Measurements from ENCODE around the gene RAMP3.

DNA sequence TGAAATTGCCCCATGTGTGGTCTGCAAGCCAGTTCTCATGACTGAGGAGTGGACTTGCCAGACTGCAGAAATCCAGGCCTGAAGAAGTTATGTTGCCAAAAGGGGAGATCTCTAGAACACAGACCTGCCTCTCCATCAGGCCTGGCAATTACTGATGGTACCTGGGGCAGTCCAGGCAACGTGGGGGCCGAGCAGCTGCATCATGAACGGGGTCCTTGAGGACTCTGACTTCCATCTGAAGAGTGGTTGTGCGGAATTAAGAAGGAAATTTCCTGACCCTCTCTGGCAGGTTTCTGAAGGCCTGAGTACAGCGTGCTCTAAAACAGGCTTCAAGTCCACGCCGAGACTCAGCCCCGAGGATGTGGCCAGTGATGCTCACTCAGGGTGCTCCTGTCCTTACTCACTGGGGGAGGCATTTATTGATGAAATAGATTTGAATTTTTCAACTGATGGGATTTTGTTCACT, 30.4 kb downstream of the RAMP3 start:
- TF ChIP-seq POLR2AphosphoS5 (IDR thresholded peaks at IDR 0.05; ENCODE audit: low read depth, low read length) (no peak), TAF1 (IDR thresholded peaks at IDR 0.05; ENCODE audit: borderline replicate concordance, insufficient read depth, low read length) (no peak), SIN3A (IDR thresholded peaks at IDR 0.05; ENCODE audit: borderline replicate concordance, insufficient read depth, low read length) (no peak), REST (IDR thresholded peaks at IDR 0.05; ENCODE audit: insufficient read depth in 1 of 2, low read depth in 2 of 2, low read length in 2 of 2) (no peak)

All from PFSK-1 (cell line).